Measurements from ENCODE around the gene ACSS1.

The ACSS1 gene

DNA sequence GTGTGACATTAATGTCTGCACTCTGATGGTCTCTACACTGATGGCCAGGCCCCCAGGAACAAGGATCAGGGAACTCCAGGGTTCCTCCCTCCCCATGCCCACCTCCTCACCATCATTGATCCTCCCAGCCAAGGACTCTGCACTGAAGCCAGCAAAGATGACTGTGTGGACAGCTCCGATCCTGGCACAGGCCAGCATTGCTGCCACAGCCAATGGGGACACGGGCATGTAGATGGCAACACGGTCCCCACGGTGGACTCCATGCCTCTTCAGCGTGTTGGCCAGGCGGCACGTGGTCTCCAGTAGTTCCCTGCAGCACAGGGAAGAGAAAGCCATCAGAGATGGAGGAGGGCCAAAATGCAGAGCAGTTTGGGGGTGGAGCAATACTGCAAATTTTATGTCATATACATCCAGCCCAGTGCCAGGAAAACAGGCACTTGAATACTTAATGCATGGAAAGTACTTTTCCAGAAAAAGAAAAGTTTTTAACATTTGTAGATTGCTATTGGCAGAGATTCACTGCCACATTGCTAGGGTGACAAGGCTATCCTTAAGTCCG, 27.2 kb downstream of the ACSS1 start:
- DNase-seq = no peak

DNA sequence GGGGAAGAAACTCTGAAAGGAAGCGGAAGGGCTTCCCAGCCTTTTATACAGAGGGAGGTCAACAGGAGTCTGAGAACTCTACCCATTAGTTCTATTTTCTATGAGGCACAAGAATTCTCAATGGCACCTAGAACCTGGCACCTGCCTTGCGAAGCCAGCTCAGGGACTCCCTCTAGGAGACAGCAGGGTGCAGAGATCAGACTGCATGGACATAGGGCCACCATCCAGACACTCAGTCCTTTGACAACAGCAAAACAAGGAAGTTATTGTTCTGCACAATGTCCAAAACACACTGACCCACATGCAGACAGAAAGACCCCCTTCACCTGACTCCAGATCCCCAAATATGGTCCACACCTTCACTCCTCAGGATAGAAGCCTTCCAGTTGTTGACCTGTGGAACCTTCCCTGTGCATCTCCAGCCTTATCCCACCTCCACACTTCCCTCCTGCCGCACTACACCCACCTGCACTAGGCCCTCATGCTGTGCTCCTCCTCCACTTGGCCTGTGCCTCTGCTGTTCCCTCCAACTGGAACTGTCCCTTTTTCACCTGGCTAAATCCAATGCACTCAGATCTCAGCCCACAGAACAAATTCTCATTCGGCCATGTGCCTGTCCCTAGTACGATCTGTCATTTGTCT, 27.8 kb downstream of the ACSS1 start:
- DNase-seq = no peak

DNA sequence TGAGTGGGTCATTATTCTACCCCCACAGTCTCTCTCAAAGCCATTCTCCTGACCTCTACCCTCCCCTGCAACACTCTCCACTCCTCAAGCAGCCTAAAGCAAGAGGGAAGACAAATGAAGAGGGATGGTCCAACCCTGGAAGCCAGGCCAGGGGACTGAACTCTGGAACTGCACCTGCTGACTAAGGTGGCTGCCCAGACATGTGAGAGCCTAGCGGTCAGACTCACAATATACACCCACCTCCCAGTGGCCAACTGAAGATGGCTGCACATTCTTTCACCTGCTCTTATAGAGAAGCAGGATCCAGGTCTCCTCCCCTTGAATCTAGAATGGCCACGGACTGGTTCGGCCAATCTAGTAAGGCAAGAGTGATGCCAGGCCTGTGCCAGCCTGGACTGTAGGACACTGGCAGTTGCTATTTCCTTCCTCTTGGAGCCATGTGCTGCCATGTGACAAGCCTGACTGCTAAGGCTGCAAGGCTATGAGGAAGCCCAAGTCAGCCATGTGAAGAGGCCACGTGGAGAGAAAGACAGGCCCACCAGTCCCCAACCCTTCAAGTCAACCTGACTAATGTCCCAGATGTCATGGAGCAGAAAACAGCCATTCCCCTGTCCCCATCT, 31.8 kb downstream of the ACSS1 start:
- no peak for DNase-seq

DNA sequence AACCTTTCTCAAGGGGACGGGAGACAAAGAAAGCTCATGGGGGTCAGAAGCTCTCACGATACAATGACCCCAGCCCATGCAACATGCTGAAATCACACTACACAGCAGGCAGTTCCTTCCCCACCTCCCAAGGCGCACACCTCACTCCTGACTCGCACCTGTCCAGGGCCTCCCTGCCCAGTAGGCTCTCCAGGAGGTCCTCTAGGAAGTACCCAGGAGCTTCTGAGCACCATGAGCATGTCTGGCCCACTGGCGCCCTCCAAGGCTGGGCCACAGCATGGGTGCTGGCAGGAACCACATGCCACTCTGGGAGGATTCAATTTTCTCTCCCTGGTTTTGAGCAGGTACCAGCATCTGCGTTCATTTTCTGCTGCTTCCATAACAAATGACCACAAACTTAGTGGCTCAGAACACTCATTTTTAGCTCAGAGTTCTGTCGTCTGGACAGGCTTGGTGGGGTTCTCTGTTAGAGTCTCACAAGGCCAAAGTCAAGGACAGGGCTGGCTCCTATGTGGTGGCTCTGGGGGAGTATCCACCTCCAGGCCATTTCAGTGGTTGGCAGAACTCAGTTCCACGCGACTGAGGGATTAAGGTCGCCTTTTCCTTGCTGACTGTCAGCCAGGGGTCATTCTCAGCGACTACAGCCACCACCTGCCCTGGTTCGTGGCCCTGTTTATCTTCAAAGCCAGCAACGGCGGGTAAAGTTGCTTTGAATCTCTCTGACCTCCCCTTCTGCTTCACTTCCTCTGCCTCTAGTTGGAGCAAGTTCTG, 32.7 kb downstream of the ACSS1 start:
- DNase-seq = no peak

DNA sequence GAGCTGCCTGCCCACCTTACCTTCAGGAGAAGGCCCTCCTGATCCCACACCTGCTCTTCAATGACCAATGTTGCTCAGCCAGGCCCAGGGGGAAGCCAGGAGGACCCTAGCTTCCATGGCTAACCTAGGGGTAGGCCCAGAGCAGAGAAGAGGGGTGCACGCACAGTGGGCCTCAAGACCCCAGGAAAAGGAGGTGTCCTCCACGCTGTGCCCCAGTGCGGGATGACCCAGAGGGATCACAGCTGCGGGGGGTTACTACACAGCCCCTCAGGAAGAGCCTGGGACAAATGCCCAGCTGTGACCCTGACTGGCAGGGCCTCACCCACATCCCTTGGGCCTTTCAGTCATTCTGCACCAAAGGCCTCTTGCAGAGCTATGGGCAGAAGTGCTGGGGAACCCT, 33.8 kb downstream of the ACSS1 start:
- DNase-seq = no peak

DNA sequence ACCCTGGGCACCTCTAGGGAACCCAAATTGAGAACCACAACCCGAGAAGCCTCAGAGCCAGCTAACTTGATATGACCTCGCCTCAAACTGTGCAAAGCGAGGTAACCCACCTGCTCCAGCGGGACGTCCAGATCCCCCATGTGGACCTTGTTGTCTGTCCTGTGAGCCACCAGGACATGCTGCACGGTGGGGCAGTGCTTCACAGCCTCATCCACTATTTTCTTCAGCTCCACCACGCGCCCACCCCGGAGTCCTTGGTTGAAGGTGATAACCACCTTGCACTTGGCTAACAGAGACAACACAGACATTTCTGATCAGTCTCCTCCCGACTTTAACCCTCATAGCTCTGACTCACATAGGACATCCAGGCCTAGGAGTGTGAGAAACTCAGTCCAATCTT, 34.6 kb downstream of the ACSS1 start:
- no peak for DNase-seq

DNA sequence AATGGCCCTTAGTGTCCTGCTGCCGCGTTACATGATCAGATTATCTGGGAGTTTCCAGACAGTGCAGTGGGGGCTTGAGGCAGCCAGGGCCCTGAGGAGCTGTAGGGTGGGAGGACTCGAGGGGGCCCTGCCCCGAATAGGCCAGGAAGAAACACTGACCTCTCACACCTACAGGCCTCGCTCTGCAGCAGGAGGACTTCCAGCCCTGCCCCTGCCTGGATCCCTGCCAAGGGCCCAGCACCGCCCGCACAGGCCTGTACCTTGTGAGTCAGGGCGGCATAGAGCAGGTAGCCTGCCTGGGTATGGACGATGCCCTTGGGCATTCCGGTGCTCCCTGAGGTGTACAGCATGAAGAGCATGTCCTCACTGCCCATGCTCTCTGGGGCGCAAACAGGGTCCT, 35.3 kb downstream of the ACSS1 start:
- no peak for DNase-seq

DNA sequence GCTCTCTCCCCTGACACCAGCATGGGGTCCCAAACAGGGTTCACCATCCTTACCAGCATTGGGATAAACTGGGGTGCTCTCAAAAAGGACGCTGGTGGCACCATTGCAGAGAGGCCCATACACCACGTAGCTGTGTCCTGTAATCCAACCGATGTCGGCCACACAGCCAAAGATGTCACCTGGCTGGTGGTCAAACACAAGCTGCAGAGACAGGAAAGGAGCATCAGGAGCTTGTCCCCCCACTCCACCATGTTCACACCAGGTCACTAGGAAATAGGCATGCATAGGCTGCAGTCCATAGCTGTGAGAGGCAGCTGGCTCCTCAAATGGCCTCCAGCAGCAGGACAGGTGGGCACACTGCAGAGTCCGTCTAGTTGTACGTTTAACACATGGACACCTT, 36.6 kb downstream of the ACSS1 start:
- no peak for DNase-seq

DNA sequence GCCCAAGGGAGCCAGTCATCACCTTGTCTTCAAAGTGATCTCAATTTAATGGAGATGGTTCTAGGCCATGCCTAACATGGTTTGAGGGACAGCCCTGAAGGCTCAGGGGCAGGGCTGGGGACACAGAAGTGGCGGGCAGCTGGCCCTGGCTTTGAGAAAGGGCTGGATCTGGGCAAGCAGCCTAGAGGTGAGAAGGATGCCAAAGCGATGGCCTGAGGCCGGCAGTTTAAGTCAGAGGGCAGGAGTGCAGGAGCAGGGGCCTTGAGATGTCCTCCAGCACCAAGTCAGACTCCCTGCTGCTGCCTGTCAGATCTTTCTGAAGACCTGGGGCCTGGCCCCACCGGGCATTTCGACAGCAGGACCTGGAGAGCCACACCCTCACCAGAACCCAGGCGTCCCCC, 37.0 kb downstream of the ACSS1 start:
- DNase-seq = no peak

DNA sequence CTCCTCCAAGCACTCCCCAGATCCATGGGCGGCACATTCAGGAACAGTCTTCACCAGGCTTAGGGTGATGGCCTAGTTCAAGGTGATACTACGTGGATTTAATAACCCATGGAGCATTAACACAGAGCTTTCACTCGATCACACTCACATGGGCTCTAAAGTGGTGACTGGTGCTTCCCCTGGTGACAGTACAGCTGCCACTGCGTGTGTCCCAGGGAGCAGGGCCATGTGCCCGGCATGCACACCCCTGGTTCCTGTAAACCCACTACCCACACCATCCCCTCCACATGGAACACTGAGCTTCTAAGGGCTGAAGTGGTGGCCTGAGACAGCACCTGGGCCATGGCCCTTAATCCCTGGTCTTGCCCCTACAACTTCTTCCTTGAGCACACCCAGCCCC, 37.6 kb downstream of the ACSS1 start:
- DNase-seq = no peak

DNA sequence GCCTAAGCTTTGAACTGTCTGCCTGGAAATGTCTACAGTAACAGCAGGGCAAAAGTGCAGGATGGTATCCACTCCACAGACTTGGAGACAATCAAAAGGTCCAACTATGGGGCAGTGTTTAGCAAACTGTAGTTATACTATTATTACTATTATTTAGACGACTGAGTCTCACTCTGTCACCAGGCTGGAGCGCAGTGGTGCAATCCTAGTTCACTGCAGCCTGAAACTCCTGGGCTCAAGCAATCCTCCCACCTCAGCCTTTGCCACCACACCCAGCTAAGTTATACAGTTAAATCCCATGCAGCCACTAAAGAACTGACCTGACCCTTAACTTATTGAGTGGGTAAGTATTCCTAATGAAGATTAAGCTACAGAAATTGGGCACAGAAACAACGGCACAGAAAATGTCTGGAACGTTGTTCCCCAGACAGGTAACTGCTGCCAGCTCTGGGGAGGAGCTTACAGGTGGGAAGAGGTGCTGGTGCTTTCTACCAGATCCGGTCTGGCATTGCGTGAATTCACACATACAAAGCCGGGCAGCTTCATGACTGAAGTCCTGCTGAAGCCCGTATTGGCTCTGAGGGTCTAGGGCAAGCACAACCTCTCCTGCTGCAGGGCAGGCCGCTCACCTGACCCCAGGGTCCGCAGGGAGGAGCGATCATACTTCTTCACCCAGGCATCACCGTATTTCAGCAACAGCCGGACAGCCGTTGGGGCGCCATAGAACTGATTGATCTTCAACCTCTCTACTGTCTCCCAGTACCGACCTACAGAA, 38.4 kb downstream of the ACSS1 start:
- no peak for DNase-seq

DNA sequence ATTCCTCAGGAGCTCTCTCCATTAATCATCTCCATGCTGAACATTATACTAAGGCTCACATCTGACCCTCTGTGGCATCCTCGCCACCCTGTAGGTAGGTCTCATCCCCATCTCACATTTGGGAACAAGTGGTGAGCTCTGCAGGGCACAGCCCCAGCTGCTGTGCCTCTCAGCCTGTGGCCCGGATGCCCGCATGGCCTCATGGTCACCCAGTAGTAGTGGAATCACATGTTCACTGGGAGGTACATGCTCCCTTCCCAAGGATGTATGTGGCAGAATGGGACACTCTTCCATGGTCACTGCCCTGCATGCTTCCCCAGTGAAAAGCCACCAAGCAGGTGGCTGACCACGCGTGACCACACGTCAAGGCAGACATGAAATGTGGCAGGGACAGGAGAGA, 39.1 kb downstream of the ACSS1 start:
- DNase-seq = no peak

DNA sequence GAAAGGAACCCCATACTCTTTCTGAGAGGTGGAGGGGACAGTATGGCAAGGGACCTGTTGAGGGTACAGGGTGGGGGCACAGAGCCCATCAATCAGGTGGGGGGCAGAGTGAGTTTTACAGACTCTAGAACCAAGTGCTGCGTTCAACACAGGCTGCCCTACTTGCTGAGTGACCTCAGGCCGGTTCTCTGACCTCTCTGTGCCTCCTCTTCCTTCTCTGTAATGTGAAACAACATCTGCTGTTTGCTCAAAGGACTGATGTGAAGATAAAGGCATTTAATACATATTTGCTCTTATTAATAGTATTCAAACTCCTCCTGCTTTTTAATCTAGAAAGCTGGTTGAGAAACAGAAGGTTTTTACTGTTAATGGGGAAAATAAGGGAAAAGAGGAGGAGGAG, 39.5 kb downstream of the ACSS1 start:
- DNase-seq = no peak

DNA sequence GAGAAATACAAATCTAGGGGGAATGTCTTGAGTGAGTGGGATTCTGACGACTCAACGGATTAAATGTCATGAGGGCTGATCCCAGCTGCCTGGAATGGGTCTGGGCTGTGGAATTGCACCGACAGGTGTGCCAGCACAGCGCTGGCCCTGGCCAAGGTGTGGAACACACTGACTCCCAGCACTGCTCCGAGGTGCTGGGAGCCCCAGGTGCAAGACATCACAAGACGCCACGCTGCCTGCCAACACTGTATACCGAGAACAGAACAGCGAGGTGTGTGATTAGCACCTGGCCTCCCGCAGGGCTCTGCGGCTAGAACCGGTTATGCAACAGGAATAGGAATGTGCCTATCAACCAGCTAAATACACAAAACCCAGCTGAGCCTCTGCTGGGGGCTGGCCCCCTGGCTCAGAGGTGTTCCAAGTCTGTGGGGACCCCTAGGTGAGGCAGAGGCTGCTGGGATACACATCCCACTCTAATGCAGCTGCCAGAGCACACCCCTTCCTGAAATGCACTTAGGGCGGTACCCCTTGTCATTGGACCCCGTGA, 40.6 kb downstream of the ACSS1 start:
- no peak for DNase-seq

DNA sequence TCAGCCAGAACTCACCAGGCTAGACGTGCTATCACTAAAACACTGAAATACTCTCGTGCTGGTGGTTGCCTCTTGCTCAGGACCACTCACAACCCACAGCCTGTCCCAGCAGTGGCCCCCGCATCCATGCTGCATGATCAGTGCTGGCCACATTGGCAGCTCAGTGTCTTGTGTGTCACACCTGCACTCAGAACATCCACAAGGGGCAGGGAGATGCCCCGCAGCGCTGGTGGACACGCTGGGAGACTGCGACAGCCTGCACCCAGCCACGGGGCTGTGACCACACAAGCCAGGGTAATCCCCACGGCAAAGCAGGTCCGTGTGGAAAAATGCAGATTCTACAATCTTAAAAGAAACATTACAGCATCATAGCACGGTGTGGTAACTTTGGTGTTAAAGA, 41.5 kb downstream of the ACSS1 start:
- no peak for DNase-seq

DNA sequence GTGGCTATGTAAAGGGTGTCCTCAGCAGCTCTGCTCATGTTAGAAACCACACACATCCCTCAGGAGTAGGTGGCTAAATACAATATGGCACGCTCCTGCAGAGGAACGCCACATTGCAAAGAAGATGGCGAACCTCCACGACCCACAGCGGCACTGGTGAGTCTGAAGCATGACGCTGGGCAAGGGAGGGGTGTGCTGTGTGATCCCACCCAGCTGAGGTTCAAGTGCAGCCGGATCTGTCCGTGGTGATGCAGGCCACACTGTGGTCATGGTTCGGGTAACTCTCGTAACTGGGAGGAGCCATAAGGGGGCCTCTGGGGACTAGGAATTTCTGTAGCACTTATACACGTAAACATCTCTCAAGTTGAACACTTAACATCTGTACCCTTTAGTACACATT, 42.0 kb downstream of the ACSS1 start:
- DNase-seq = no peak

DNA sequence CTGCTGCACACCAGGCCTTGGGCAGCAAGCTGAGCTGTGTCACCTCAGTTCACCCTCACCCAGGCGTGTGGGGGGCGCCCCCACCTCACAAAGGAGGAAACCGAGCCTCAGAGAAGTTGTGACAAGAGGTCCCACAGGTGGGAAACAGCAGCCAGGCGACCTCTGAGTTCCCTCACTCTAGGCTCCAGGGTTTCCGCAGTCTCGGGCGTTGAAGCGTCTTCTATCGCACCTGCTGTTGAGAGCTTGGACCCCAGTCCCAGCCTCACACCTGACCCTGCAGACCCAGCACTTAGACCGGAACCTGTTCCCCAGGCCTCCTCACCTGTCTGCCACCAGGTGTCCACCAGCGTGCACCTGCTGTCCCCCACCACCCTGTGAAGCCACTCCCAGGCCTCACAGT, 43.1 kb downstream of the ACSS1 start:
- no peak for DNase-seq

DNA sequence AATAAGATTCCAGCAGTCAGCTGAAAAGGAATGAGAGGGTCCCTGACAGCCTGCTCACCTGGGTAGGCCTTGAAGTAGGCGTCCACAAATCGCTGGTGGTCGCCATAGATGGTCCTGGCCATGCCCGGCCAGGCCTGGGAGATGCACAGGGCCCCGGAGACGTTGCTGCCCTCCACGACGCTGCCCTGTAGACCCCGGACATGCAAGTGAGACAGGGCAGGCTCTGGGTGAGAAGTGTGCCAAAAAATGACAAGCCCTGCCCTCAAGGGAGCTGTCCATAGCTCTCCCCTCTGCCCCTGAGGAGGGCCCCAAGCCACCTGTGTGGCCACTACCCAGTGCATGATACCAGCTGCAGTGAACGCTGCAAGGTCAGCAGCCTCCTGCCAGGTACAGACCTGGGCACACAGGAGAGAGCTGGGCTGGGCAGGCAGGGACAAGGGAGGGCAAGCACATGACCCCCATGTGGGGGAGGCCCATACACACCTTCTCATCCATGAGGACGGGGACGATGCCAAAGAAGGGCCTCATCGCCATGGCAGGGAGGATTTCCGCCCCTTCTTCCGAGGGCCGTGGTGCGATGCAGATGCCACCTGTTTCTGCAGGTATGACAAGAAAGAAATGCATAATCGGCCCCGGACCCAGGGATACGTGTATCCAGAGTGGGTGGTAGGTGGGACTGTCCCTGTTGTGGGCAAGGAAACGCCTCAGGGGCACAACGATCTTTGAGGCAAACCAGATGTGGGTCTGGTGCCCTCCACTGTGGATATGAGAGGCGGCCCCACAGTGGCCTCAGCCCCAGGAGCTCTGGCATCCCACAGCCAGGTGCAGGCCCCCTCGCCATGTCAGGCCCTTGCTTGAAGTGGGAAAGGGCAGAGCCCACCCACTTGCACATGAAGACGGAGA, 44.2 kb downstream of the ACSS1 start:
- no peak for DNase-seq

DNA sequence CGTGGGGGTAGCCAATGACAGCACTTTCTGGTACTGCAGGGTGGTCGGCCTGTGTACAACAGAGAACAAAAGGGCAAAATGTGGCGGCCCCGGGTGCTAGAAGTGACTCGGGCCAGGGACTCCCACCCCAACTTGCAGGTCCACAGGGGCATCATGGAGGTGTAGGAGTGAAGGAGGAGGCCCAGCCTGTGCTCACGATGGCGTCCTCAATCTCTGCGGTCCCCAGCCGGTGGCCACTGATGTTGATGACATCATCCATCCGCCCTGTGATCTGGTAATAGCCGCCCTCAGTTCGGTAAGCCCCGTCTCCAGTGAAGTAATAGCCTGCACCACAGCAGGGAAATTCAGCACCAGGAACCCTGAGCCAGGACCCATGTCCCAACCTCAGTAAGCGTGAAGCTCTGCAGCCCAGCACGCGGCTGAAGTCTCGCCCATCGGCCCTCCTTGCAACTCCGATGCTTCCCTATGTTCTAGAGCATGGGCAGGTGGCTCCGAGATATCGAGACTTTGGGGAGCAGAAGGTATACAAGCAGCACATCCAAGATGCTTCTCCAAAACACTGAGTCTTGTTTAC, 45.2 kb downstream of the ACSS1 start:
- no peak for DNase-seq

DNA sequence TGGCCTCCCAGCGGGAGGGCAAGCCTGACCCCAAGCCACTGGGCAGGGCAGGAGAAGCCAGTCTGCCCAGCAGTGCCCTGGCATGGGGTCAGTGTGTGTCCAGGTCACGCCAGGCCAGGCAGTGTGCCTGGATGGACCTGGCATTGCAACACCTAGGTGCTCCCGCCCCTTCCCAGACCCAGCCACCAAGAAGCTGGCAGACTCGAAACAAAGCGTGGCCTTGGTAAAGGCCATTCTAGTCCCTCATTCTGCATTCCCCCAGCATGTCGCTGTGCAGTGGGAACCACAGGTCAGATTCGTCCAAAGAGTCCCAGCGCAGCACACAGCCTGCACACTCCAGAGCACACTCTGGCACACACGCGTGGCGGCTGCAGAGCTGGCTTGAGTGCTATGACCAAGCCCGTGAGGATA, 46.1 kb downstream of the ACSS1 start:
- no peak for DNase-seq

DNA sequence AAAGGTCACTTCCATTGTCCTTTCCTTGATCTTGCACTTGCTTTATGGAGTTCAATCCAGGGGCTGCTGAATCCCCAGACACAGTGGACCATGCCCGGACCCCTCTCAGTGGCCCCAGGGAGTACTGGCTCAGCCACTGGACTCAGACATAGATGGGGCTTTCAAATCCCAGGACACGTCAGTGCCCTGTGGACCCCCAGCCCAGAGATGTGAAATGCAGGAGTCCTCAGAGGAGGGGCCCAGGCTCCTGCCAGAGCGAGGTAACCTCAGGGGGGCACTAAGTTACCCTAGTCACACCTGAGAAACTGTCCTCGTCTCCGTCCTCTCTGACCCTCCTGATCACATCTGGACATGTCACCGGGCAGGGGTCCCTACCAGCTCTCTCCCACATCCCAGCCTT, 46.7 kb downstream of the ACSS1 start:
- DNase-seq = no peak

Data from DMS 273 treated with DMSO at 0.1 percent for 48 hours (cell line).